Psoas muscle (tissue), 8 donors: ENCODE measurements around the gene HSD17B7. TPM values are rescaled to one million over a fixed set of nuclear protein-coding genes. Genes with fewer than 3 reads are reported as not detected.

Experiments used
- ATAC-seq, 4 donors: fragments of 200-7000 bp; cut with Tn5 transposase; one replicate each; pipeline ENCODE4 v1.9.1; 2020; ENCODE audit warnings: moderate library complexity in 3 of 4, mild to moderate bottlenecking in 2 of 4
- DNase-seq, 2 donors: peaks; one replicate each; pipeline ENCODE4 v3.0.0-alpha.2; 2020
- H3K27ac ChIP-seq: fragments of 200-600 bp; one replicate; pipeline ENCODE4 v1.8.0; 2022
- H3K27me3 ChIP-seq, 3 donors: fragments of 200-600 bp in 1 of 3; one replicate each; pipeline versions ENCODE4 v1.6.1 to v1.8.0; 2013 to 2022; ENCODE audit warnings: low read length in 2 of 3, mild to moderate bottlenecking in 2 of 3, moderate library complexity in 1 of 3; ENCODE audit not compliant: insufficient read depth in 3 of 3
- H3K36me3 ChIP-seq, 2 donors: fragments of 200-600 bp in 1 of 2; one replicate each; pipeline versions ENCODE4 v1.6.1 to v1.8.0; 2013 to 2022; ENCODE audit warnings: low read depth in 1 of 2, mild to moderate bottlenecking in 1 of 2, moderate library complexity in 1 of 2; ENCODE audit not compliant: insufficient read depth in 1 of 2
- H3K4me1 ChIP-seq: fragments of 200-600 bp; one replicate; pipeline ENCODE4 v1.8.0; 2022
- H3K4me3 ChIP-seq: fragments of 200-600 bp; one replicate; pipeline ENCODE4 v1.8.0; 2022; ENCODE audit warnings: mild to moderate bottlenecking
- H3K9me3 ChIP-seq: fragments of 200-600 bp; one replicate; pipeline ENCODE4 v1.8.0; 2022
- WGBS, 3 donors: extraction: QIAGEN DNeasy Blood & Tissue Kit; methylation state at CpG; one replicate each; pipeline versions ENCODE4 v1.1.6 to v1.1.7; 2013; 5-methylcytosine and 5-hydroxymethylcytosine counted together
- intact Hi-C, 2 donors: fragments of 100-400 bp; cut with DNase I; formaldehyde crosslinking; loops; one replicate each; pipeline versions ENCODE4 v1.11.0 to v1.14.2; 2022
- polyA plus RNA-seq, 3 donors: library from polyadenylated mRNA; stranded (reverse); fragments of 200-250 nt; gene quantifications; one replicate each; pipeline ENCODE4 v1.2.3, GENCODE V29; 2013
- total RNA-seq, 4 donors: library from RNA; stranded (reverse); fragmentation: NEBNext Ultra II Directional in 2 of 4; extraction: Animal tissue kit (Norgen Biotek cat#: 25700) in 2 of 4; gene quantifications; one replicate each; pipeline versions ENCODE4 v1.2.1 to v1.2.4, GENCODE V29; 2021 to 2023
- TF ChIP-seq, protein P1 (sequence below): fragments of 200-600 bp; IDR thresholded peaks from one replicate; pipeline ENCODE4 v1.8.0; 2022; ENCODE audit warnings: antibody characterized with exemption
- donor health status: healthy with polysubstance abuse.
- donor health status: DM: no; HTN: no; CAD: no; lungs with moderate emphysema.
- donor health status: Bipolar disorder and iron deficiency.
- donor health status: healthy.
- donor health status: DM: yes; HTN: yes; CAD: no.
- donor health status: DM: no; HTN: no; CAD: no.
- donor health status: DM: no; HTN: no; CAD: no.
- donor health status: DM: yes; HTN: yes; CAD: no.

Gene HSD17B7
- total and polyA plus RNA-seq, 7 donors, result 1.6 to 7.2 (median 3.8) TPM

GRCh38 chr1:162857850-162858249, 67.3 kb downstream of the HSD17B7 start:
- H3K27ac ChIP-seq, result no peak overlapping the region
- intact Hi-C loops, result loop anchor here (5.0 kb wide), 3 partner anchors 319 to 459 kb away; no protein-coding TSS in a partner anchor
- H3K36me3 ChIP-seq, result no peaks in the 10 kb centered on the region
- H3K4me3 ChIP-seq, result no peak overlapping the region
- ATAC-seq, result no peak
- no peaks in the 10 kb centered on the region for H3K9me3 ChIP-seq
- TF ChIP-seq, protein P1, sequence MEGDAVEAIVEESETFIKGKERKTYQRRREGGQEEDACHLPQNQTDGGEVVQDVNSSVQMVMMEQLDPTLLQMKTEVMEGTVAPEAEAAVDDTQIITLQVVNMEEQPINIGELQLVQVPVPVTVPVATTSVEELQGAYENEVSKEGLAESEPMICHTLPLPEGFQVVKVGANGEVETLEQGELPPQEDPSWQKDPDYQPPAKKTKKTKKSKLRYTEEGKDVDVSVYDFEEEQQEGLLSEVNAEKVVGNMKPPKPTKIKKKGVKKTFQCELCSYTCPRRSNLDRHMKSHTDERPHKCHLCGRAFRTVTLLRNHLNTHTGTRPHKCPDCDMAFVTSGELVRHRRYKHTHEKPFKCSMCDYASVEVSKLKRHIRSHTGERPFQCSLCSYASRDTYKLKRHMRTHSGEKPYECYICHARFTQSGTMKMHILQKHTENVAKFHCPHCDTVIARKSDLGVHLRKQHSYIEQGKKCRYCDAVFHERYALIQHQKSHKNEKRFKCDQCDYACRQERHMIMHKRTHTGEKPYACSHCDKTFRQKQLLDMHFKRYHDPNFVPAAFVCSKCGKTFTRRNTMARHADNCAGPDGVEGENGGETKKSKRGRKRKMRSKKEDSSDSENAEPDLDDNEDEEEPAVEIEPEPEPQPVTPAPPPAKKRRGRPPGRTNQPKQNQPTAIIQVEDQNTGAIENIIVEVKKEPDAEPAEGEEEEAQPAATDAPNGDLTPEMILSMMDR, result no peak
- no peaks in the 10 kb centered on the region for H3K4me1 ChIP-seq
- no peaks in the 10 kb centered on the region for H3K27me3 ChIP-seq
- no peak for DNase-seq

DNA sequence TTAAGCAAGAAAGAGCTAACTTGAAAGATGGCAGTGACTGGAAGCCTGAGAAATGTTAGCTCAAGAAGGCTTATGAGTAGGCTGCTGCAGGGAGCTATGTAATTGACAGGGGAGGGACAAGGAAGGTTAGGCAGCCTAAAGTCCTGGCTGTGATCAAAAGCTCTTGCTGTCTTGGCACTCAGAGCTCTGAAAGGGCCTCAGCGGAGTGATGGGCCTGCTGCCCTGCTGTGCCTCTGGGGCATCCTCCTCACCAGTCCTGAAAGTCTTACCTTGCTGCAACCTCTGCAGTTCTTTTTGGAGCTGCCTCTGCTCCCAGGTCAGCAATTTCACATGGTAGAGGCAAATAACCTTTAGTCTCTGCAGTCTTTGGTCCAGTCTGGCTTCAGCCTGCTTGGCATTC, 68.7 kb downstream of the HSD17B7 start:
- no peak for ATAC-seq
- Histone ChIP-seq H3K4me1 (no peaks in the 10 kb centered on the region), H3K4me3 (no peak overlapping the region), H3K27me3 (no peaks in the 10 kb centered on the region), H3K27ac (no peak overlapping the region), H3K36me3 (no peaks in the 10 kb centered on the region), H3K9me3 (no peaks in the 10 kb centered on the region)
- TF ChIP-seq, protein P1, result no peak
- intact Hi-C loops, result loop anchor here (5.0 kb wide), 3 partner anchors 318 to 458 kb away; no protein-coding TSS in a partner anchor
- WGBS, 3 donors, result 27 to 54% (median 44%) methylated on average over 1 of the region's 1 CpG
- no peak for DNase-seq

DNA sequence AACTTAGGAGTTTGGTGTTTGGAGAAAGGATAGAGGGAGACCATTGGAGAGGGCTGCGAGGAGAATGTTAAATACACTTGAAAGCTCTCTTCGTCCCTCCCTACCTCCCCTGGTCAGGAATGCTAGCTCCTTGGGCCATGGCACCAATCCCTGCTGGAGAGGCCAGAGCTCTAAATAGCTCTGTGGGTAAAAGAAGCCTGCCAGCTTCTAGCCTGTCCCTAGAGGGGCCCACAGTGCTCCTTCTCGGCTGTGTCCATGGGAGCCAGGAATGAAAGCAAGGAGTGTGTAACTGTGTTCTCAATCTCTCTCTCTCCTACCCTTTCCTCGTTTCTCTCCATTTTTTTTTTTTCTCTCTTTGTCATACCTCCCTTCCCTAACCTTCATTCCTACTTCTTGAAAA, 70.6 kb downstream of the HSD17B7 start, which contains the start of gene CCDC190:
Gene CCDC190 (minus strand): TSS at position 75 of the 400 bp plus-strand sequence. CDS start 1,529 bp downstream, outside the sequence.
- WGBS, 3 donors, result 25 to 42% (median 36%) methylated on average over 4 of the region's 4 CpGs
- ATAC-seq (peak in 3 of 4 donors; percentile 63 to 90 (median 66)), DNase-seq (no peak)
- Histone ChIP-seq H3K9me3 (no peaks in the 10 kb centered on the region), H3K4me3 (no peak within 1 kb of the TSS), H3K36me3 (no peaks in the 10 kb centered on the region), H3K4me1 (no peaks in the 10 kb centered on the region), H3K27ac (no peak within 1 kb of the TSS), H3K27me3 (no peaks in the 10 kb centered on the region)
- TF ChIP-seq, protein P1, result no peak
- intact Hi-C loops, result loop anchor here in 1 of 2 donors (2.0 kb wide), 1 partner anchor 26 kb away; no protein-coding TSS in a partner anchor

- DNase-seq, result no peak
- Histone ChIP-seq H3K4me1 (no peaks in the 10 kb centered on the region), H3K4me3 (no peak overlapping the region), H3K9me3 (no peaks in the 10 kb centered on the region), H3K27me3 (no peaks in the 10 kb centered on the region), H3K27ac (no peak overlapping the region), H3K36me3 (no peaks in the 10 kb centered on the region)
- WGBS, 3 donors, result 60 to 79% (median 65%) methylated on average over 5 of the region's 5 CpGs
- intact Hi-C loops, result loop anchor here in 1 of 2 donors (2.0 kb wide), 1 partner anchor 25 kb away; no protein-coding TSS in a partner anchor
- TF ChIP-seq, protein P1, result no peak
- ATAC-seq, result no peak
Observed at GRCh38 chr1:162861625-162862024, 71.1 kb downstream of the HSD17B7 start.

Other genes with a start within 250 kb of the HSD17B7 start
- 10 to 100 TPM; 24.1 to 55.3 (median 42.3) TPM for gene UAP1, start 229.0 kb upstream of the HSD17B7 start, total RNA-seq
- gene UAP1, start 229.0 kb upstream of the HSD17B7 start, polyA plus RNA-seq, result 100 to 1,000 TPM in 1 of 3 donors, 10 to 100 TPM in 2; 28.0 to 147 (median 36.0) TPM
- gene DDR2, start 158.2 kb upstream of the HSD17B7 start, total RNA-seq, result 10 to 100 TPM in 1 of 4 donors, 1 to 10 TPM in 3; 6.0 to 21.2 (median 6.4) TPM
- 1 to 10 TPM; 1.3 to 2.9 (median 1.6) TPM for gene DDR2, start 158.2 kb upstream of the HSD17B7 start, polyA plus RNA-seq
- not detected for gene CCDC190, start 70.5 kb downstream of the HSD17B7 start, total RNA-seq
- under 1 TPM in 1 of 3 donors, not detected in 2; 0.04 TPM for gene CCDC190, start 70.5 kb downstream of the HSD17B7 start, polyA plus RNA-seq